SK-N-SH treated with all-trans-retinoic acid at 6 μM for 48 hours (cell line): ENCODE measurements around the gene CPVL.

Experiments used
- ATAC-seq: fragments of 200-7000 bp; cut with Tn5 transposase; 3 replicates; pipeline ENCODE4 v1.9.1; 2020; ENCODE audit warnings: mild to moderate bottlenecking, moderate library complexity
- ARNTL ChIP-seq: fragments of 450-650 bp; formaldehyde crosslinking; IDR thresholded peaks from 2 replicates; pipeline ENCODE4 v1.5.0; 2020; ENCODE audit warnings: low read depth, mild to moderate bottlenecking, moderate library complexity, borderline replicate concordance
- CSDC2 ChIP-seq: fragments of 250-450 bp; sonication (Bioruptor Pico); IDR thresholded peaks from 2 replicates; pipeline ENCODE4 v1.5.0; 2020; ENCODE audit warnings: mild to moderate bottlenecking, moderate library complexity
- ESRRG ChIP-seq: fragments of 250-450 bp; sonication (Bioruptor Pico); IDR thresholded peaks from 2 replicates; pipeline ENCODE4 v1.6.1; 2021; ENCODE audit warnings: mild to moderate bottlenecking
- ISL1 ChIP-seq: fragments of 250-450 bp; sonication (Bioruptor Pico); IDR thresholded peaks from 2 replicates; pipeline ENCODE4 v2.1.2; 2022; ENCODE audit warnings: mild to moderate bottlenecking, moderate library complexity
- OSR1 ChIP-seq: fragments of 250-450 bp; sonication (Bioruptor Pico); IDR thresholded peaks from 2 replicates; pipeline ENCODE4 v1.8.0; 2022; ENCODE audit warnings: moderate library complexity, mild to moderate bottlenecking, inconsistent platforms
- PPARA ChIP-seq: fragments of 250-450 bp; sonication (Bioruptor Pico); IDR thresholded peaks from 2 replicates; pipeline ENCODE4 v1.5.0; 2020; ENCODE audit warnings: mild to moderate bottlenecking, borderline replicate concordance
- RARB ChIP-seq: fragments of 250-450 bp; sonication (Bioruptor Pico); IDR thresholded peaks from 2 replicates; pipeline ENCODE4 v1.8.0; 2021; ENCODE audit warnings: mild to moderate bottlenecking, moderate library complexity
- SNAI2 ChIP-seq: fragments of 250-450 bp; sonication (Bioruptor Pico); IDR thresholded peaks from 2 replicates; pipeline ENCODE4 v1.5.0; 2020; ENCODE audit warnings: mild to moderate bottlenecking, moderate library complexity
- TOX ChIP-seq: fragments of 250-450 bp; sonication (Bioruptor Pico); IDR thresholded peaks from 2 replicates; pipeline ENCODE4 v1.8.0; 2021; ENCODE audit warnings: mild to moderate bottlenecking, moderate library complexity, borderline replicate concordance
- ZC3H10 ChIP-seq: fragments of 250-450 bp; sonication (Bioruptor Pico); IDR thresholded peaks from 2 replicates; pipeline ENCODE4 v1.5.1; 2021; ENCODE audit warnings: mild to moderate bottlenecking, moderate library complexity
- ZFP3 ChIP-seq: fragments of 250-450 bp; sonication (Bioruptor Pico); IDR thresholded peaks from 2 replicates; pipeline ENCODE4 v1.5.0; 2020; ENCODE audit warnings: mild to moderate bottlenecking, moderate library complexity
- ZFP30 ChIP-seq: fragments of 450-650 bp; formaldehyde crosslinking; IDR thresholded peaks from 2 replicates; pipeline ENCODE4 v1.5.0; 2022; ENCODE audit warnings: mild to moderate bottlenecking, moderate library complexity
- ZNF565 ChIP-seq: fragments of 450-650 bp; formaldehyde crosslinking; conservative IDR thresholded peaks from 2 replicates; pipeline ENCODE4 v1.5.0; 2020; ENCODE audit warnings: low read depth, mild to moderate bottlenecking, moderate library complexity
- ZNF70 ChIP-seq: fragments of 450-650 bp; formaldehyde crosslinking; IDR thresholded peaks from 2 replicates; pipeline ENCODE4 v1.5.0; 2020; ENCODE audit warnings: mild to moderate bottlenecking, moderate library complexity
- ZNF8 ChIP-seq: fragments of 450-650 bp; formaldehyde crosslinking; IDR thresholded peaks from 2 replicates; pipeline ENCODE4 v1.5.0; 2020; ENCODE audit warnings: mild to moderate bottlenecking, moderate library complexity
- TF ChIP-seq, protein P1 (sequence below): fragments of 250-450 bp; sonication (Bioruptor Pico); IDR thresholded peaks from 2 replicates; pipeline ENCODE4 v1.5.1; 2020; ENCODE audit warnings: low read depth, mild to moderate bottlenecking, moderate library complexity
- TF ChIP-seq, protein P2 (sequence below): fragments of 250-450 bp; sonication (Bioruptor Pico); IDR thresholded peaks from 2 replicates; pipeline ENCODE4 v1.5.0; 2020; ENCODE audit warnings: mild to moderate bottlenecking, moderate library complexity
- TF ChIP-seq, protein P3 (sequence below): fragments of 250-450 bp; sonication (Bioruptor Pico); IDR thresholded peaks from 2 replicates; pipeline ENCODE4 v1.5.1; 2021; ENCODE audit warnings: mild to moderate bottlenecking, moderate library complexity
- TF ChIP-seq, protein P4 (sequence below): fragments of 250-450 bp; sonication (Bioruptor Pico); IDR thresholded peaks from 2 replicates; pipeline ENCODE4 v1.8.0; 2021; ENCODE audit warnings: low read depth, mild to moderate bottlenecking, moderate library complexity, borderline replicate concordance
- TF ChIP-seq, protein P5 (sequence below): fragments of 250-450 bp; sonication (Bioruptor Pico); IDR thresholded peaks from 2 replicates; pipeline ENCODE4 v1.8.0; 2020; ENCODE audit warnings: mild to moderate bottlenecking, moderate library complexity, borderline replicate concordance

The CPVL gene

DNA sequence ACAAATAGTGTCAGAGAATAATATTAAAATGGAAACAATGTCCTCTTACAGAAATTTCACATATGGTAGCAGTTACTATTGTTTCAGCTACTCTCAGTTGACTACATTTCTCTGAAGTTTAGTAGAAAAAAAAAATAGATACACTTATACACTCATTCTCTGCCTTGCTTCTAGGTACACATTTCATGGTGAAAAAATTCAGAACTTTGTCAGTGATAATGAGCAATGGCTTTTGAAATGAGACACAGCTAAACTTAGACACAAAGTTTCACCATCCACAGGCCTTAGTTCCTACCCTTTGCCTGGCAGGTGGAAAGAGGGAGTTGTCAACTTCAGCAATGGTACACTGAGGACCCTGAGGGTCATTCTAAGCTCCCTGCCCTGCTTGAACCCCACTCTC is 69.2 kb downstream of the CPVL start:
- ATAC-seq, result peak; percentile 34
- no peak for TF ChIP-seq ZNF8 (CRISPR knock-in tag)
- no peak for TF ChIP-seq SNAI2
- no peak for TF ChIP-seq TOX (CRISPR knock-in tag)
- TF ChIP-seq, protein P1, sequence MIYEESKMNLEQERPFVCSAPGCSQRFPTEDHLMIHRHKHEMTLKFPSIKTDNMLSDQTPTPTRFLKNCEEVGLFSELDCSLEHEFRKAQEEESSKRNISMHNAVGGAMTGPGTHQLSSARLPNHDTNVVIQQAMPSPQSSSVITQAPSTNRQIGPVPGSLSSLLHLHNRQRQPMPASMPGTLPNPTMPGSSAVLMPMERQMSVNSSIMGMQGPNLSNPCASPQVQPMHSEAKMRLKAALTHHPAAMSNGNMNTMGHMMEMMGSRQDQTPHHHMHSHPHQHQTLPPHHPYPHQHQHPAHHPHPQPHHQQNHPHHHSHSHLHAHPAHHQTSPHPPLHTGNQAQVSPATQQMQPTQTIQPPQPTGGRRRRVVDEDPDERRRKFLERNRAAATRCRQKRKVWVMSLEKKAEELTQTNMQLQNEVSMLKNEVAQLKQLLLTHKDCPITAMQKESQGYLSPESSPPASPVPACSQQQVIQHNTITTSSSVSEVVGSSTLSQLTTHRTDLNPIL, result no peak
- TF ChIP-seq RARB, result no peak
- TF ChIP-seq ZFP30 (CRISPR knock-in tag), result no peak
- TF ChIP-seq ZNF70 (CRISPR knock-in tag), result no peak
- TF ChIP-seq, protein P2, sequence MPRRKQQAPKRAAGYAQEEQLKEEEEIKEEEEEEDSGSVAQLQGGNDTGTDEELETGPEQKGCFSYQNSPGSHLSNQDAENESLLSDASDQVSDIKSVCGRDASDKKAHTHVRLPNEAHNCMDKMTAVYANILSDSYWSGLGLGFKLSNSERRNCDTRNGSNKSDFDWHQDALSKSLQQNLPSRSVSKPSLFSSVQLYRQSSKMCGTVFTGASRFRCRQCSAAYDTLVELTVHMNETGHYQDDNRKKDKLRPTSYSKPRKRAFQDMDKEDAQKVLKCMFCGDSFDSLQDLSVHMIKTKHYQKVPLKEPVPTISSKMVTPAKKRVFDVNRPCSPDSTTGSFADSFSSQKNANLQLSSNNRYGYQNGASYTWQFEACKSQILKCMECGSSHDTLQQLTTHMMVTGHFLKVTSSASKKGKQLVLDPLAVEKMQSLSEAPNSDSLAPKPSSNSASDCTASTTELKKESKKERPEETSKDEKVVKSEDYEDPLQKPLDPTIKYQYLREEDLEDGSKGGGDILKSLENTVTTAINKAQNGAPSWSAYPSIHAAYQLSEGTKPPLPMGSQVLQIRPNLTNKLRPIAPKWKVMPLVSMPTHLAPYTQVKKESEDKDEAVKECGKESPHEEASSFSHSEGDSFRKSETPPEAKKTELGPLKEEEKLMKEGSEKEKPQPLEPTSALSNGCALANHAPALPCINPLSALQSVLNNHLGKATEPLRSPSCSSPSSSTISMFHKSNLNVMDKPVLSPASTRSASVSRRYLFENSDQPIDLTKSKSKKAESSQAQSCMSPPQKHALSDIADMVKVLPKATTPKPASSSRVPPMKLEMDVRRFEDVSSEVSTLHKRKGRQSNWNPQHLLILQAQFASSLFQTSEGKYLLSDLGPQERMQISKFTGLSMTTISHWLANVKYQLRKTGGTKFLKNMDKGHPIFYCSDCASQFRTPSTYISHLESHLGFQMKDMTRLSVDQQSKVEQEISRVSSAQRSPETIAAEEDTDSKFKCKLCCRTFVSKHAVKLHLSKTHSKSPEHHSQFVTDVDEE (CRISPR knock-in tag), result no peak
- TF ChIP-seq ZC3H10, result no peak
- no peak for TF ChIP-seq OSR1 (CRISPR knock-in tag)
- TF ChIP-seq ZFP3, result no peak
- TF ChIP-seq ESRRG (CRISPR knock-in tag), result no peak
- TF ChIP-seq, protein P3, sequence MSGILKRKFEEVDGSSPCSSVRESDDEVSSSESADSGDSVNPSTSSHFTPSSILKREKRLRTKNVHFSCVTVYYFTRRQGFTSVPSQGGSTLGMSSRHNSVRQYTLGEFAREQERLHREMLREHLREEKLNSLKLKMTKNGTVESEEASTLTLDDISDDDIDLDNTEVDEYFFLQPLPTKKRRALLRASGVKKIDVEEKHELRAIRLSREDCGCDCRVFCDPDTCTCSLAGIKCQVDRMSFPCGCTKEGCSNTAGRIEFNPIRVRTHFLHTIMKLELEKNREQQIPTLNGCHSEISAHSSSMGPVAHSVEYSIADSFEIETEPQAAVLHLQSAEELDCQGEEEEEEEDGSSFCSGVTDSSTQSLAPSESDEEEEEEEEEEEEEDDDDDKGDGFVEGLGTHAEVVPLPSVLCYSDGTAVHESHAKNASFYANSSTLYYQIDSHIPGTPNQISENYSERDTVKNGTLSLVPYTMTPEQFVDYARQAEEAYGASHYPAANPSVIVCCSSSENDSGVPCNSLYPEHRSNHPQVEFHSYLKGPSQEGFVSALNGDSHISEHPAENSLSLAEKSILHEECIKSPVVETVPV (CRISPR knock-in tag), result no peak
- TF ChIP-seq, protein P4, sequence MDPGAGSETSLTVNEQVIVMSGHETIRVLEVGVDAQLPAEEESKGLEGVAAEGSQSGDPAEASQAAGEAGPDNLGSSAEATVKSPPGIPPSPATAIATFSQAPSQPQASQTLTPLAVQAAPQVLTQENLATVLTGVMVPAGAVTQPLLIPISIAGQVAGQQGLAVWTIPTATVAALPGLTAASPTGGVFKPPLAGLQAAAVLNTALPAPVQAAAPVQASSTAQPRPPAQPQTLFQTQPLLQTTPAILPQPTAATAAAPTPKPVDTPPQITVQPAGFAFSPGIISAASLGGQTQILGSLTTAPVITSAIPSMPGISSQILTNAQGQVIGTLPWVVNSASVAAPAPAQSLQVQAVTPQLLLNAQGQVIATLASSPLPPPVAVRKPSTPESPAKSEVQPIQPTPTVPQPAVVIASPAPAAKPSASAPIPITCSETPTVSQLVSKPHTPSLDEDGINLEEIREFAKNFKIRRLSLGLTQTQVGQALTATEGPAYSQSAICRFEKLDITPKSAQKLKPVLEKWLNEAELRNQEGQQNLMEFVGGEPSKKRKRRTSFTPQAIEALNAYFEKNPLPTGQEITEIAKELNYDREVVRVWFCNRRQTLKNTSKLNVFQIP (CRISPR knock-in tag), result no peak
- no peak for TF ChIP-seq ISL1 (CRISPR knock-in tag)
- TF ChIP-seq, protein P5, sequence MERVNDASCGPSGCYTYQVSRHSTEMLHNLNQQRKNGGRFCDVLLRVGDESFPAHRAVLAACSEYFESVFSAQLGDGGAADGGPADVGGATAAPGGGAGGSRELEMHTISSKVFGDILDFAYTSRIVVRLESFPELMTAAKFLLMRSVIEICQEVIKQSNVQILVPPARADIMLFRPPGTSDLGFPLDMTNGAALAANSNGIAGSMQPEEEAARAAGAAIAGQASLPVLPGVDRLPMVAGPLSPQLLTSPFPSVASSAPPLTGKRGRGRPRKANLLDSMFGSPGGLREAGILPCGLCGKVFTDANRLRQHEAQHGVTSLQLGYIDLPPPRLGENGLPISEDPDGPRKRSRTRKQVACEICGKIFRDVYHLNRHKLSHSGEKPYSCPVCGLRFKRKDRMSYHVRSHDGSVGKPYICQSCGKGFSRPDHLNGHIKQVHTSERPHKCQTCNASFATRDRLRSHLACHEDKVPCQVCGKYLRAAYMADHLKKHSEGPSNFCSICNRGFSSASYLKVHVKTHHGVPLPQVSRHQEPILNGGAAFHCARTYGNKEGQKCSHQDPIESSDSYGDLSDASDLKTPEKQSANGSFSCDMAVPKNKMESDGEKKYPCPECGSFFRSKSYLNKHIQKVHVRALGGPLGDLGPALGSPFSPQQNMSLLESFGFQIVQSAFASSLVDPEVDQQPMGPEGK, result no peak

DNA sequence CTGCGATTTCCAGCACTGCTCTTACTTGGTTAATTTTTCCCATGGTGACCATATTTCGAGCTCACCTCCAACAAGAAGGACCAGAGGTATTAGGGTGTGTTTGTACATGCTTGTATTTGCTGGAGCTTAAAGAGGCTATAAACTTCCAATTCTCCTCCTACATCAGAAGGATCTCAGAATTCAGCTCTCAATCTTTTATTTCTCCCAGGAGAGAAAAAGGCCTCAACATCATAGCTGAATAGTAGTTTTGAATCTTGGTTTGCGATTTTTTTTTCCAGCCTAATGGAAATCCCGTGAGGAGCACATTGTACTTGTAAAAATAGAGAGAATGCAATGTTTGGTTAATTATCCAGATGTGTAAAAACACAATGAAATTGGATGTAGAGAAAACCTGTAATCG is 69.7 kb downstream of the CPVL start:
- no peak for TF ChIP-seq ZNF70 (CRISPR knock-in tag)
- TF ChIP-seq, protein P5, result no peak
- TF ChIP-seq TOX (CRISPR knock-in tag), result no peak
- TF ChIP-seq, all 23 proteins: peak for 0
- ATAC-seq, result no peak

DNA sequence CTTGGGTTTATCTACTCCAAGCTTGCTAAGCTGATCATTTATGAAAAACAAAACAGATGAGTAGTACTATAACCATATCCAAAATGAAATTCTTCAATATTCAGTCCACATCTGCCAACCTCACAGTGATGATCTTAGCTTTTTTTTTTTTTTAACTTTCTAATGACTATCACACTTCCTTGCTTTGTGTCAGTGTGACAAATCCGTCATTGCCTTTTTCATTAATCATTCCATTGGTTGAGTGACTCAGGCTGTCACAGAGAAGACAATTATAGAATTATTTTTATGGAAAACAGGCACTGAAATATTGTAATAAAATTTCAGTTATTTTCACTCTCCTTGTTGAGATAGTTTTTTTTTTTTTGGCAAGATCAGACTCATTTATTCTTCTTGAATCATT is 70.7 kb downstream of the CPVL start:
- TF ChIP-seq ZFP30 (CRISPR knock-in tag), result no peak
- TF ChIP-seq ZNF70 (CRISPR knock-in tag), result no peak
- no peak for TF ChIP-seq CSDC2 (CRISPR knock-in tag)
- TF ChIP-seq ESRRG (CRISPR knock-in tag), result no peak
- no peak for TF ChIP-seq RARB
- TF ChIP-seq PPARA (CRISPR knock-in tag), result no peak
- no peak for TF ChIP-seq ARNTL (CRISPR knock-in tag)
- no peak for TF ChIP-seq ZNF8 (CRISPR knock-in tag)
- TF ChIP-seq ZNF565 (CRISPR knock-in tag), result no peak
- no peak for TF ChIP-seq SNAI2
- TF ChIP-seq ISL1 (CRISPR knock-in tag), result no peak
- TF ChIP-seq, all 23 proteins: peak for 0

More for the DNA sequence above, 70.7 kb downstream of the CPVL start:
- no peak for ATAC-seq
